Astrocyte of the spinal cord (primary cell): ENCODE measurements around the gene CFAP46.

Experiments
- DNase-seq: peaks from one replicate; pipeline ENCODE4 v3.0.0; 2011; ENCODE audit warnings: low read depth, low spot score
- H3K4me3 ChIP-seq: 2 replicates; pipeline ENCODE4 v1.5.1; 2011; ENCODE audit warnings: low read depth, mild to moderate bottlenecking, low read length, moderate library complexity
- CTCF ChIP-seq: IDR thresholded peaks from 2 replicates; pipeline ENCODE4 v1.5.1; 2012; ENCODE audit warnings: low read depth, mild to moderate bottlenecking, low read length, inconsistent platforms
- in situ Hi-C: cut with HindIII; loops from 2 replicates; pipeline ENCODE4 v1.10.0; 2017; ENCODE audit warnings: low sequenced_read_pairs

The CFAP46 gene

GRCh38 chr10:132815168-132815857 is 127.1 kb downstream of the CFAP46 start:
- TF ChIP-seq CTCF, result no peak
- H3K4me3 ChIP-seq, result no peak overlapping the region
- in situ Hi-C loops, result no loop called here
- DNase-seq, result no peak

- no peak for TF ChIP-seq CTCF
- H3K4me3 ChIP-seq, result no peak overlapping the region
- in situ Hi-C loops, result no loop called here
- DNase-seq, result no peak
Observed at GRCh38 chr10:132814469-132814856, 127.9 kb downstream of the CFAP46 start.

GRCh38 chr10:132813560-132814468 is 128.6 kb downstream of the CFAP46 start:
- TF ChIP-seq CTCF, result no peak
- no peak for DNase-seq
- no peak overlapping the region for H3K4me3 ChIP-seq
- in situ Hi-C loops, result no loop called here

GRCh38 chr10:132813001-132813401 is 129.4 kb downstream of the CFAP46 start:
- in situ Hi-C loops, result no loop called here
- no peak overlapping the region for H3K4me3 ChIP-seq
- no peak for TF ChIP-seq CTCF
- DNase-seq, result no peak

GRCh38 chr10:132812520-132812919 is 129.8 kb downstream of the CFAP46 start:
- DNase-seq, result no peak
- in situ Hi-C loops, result no loop called here
- H3K4me3 ChIP-seq, result no peak overlapping the region
- TF ChIP-seq CTCF, result no peak

GRCh38 chr10:132811891-132812481 is 130.4 kb downstream of the CFAP46 start:
- H3K4me3 ChIP-seq, result no peak overlapping the region
- TF ChIP-seq CTCF, result no peak
- DNase-seq, result no peak
- in situ Hi-C loops, result no loop called here
